IPS-15b (cell line): ENCODE measurements around the gene ZYX.

ENCODE experiments used
- H3K27me3 ChIP-seq: one replicate; pipeline ENCODE4 v1.6.1; 2013; ENCODE audit warnings: low read length; ENCODE audit not compliant: control insufficient read depth, insufficient read depth
- H3K36me3 ChIP-seq: one replicate; pipeline ENCODE4 v1.6.1; 2013; ENCODE audit warnings: low read length; ENCODE audit not compliant: control insufficient read depth, insufficient read depth
- H3K4me1 ChIP-seq: one replicate; pipeline ENCODE4 v1.6.1; 2013; ENCODE audit warnings: mild to moderate bottlenecking, low read length; ENCODE audit not compliant: control insufficient read depth, insufficient read depth
- H3K4me3 ChIP-seq: one replicate; pipeline ENCODE4 v1.5.1; 2013; ENCODE audit warnings: low read depth, low read length
- H3K9ac ChIP-seq: one replicate; pipeline ENCODE4 v1.6.1; 2013; ENCODE audit warnings: low read depth, mild to moderate bottlenecking, low read length
- H3K9me3 ChIP-seq: one replicate; pipeline ENCODE4 v1.6.1; 2013; ENCODE audit warnings: mild to moderate bottlenecking, low read length; ENCODE audit not compliant: control insufficient read depth, insufficient read depth

Gene ZYX

GRCh38 chr7:143436325-143436946 lies 55.3 kb downstream of the ZYX start:
- H3K9ac ChIP-seq, result no peak overlapping the region
- no peaks in the 10 kb centered on the region for H3K9me3 ChIP-seq
- peak overlapping the region; percentile 26 for H3K4me3 ChIP-seq
- no peaks in the 10 kb centered on the region for H3K36me3 ChIP-seq
- no peaks in the 10 kb centered on the region for H3K27me3 ChIP-seq
- H3K4me1 ChIP-seq, result peaks cover 10% of the 10 kb centered on the region

- Histone ChIP-seq H3K4me1 (peaks cover 10% of the 10 kb centered on the region), H3K9ac (no peak overlapping the region), H3K36me3 (no peaks in the 10 kb centered on the region), H3K4me3 (no peak overlapping the region), H3K9me3 (no peaks in the 10 kb centered on the region), H3K27me3 (no peaks in the 10 kb centered on the region)
Measured at GRCh38 chr7:143437578-143437977, 56.4 kb downstream of the ZYX start.

DNA sequence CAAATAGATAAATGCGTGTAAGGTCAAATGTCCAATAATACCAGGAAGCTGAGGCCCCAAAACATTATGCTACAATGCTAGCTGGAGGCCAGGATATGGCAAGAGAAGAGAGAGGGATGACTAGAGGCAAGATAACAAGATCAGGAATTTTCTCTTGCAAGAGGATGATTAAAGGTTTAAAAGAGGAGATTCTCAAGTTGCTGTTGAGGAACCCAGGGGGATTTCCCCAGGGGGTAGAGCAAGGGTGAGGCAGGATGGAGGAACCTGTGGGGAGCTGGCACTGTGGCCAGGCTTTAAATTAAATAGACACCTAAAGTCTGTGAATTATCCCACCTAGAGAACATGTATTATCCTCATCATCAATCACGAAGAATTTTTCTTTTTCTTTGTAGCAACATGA lies 58.7 kb downstream of the ZYX start:
- Histone ChIP-seq H3K27me3 (no peaks in the 10 kb centered on the region), H3K9me3 (no peaks in the 10 kb centered on the region), H3K36me3 (no peaks in the 10 kb centered on the region), H3K9ac (no peak overlapping the region), H3K4me1 (peaks cover 10% of the 10 kb centered on the region), H3K4me3 (no peak overlapping the region)
